Ovary (tissue), 3 donors: Measurements from ENCODE around the gene ARHGEF6.

Source experiments
- CTCF ChIP-seq, 3 donors: fragments of 450-650 bp in 2 of 3; fragments of 200-600 bp in 1 of 3; IDR thresholded peaks; one replicate each; pipeline versions ENCODE4 v1.5.1 to v1.8.0; 2016 to 2022; ENCODE audit warnings: antibody characterized with exemption in 3 of 3, mild to moderate bottlenecking in 1 of 3
- EP300 ChIP-seq: sonication (generic); formaldehyde crosslinking; IDR thresholded peaks from one replicate; pipeline ENCODE4 v1.6.1; 2017; ENCODE audit warnings: antibody characterized with exemption
- POLR2A ChIP-seq: fragments of 450-650 bp; IDR thresholded peaks from one replicate; pipeline ENCODE4 v1.6.1; 2017; ENCODE audit warnings: antibody characterized with exemption, mild to moderate bottlenecking, moderate library complexity
- donor health status: DM: no; HTN: no; CAD: no.

GRCh38 chrX:136745215-136746173 is 35.2 kb downstream of the ARHGEF6 start:
- TF ChIP-seq POLR2A (no peak), CTCF (IDR thresholded peaks at IDR 0.05) (no peak), EP300 (no peak)
